ENCODE data around the gene ANKRD44.
A peak's percentile ranks its signal among the peaks of the same experiment; 100 is the strongest.
"Not testable (repeated sequence)": the region's sequence is repeated elsewhere in the genome, so short reads cannot be mapped to it uniquely, and the experiment has no call there.

ANKRD44 gene

GRCh38 chr2:197310271-197310985 lies at the start of gene ANKRD44:
Gene ANKRD44, minus strand, starts transcription at chr2:197310780. Its CDS starts 176 bp downstream, at chr2:197310604.
- DNase-seq, result peak; percentile 93

GRCh38 chr2:197359859-197360258 lies 49.3 kb upstream of the ANKRD44 start:
- DNase-seq, result no peak

GRCh38 chr2:197358931-197359330 lies 48.4 kb upstream of the ANKRD44 start:
- DNase-seq, result peak; percentile 25

- no peak for DNase-seq
These were observed 47.4 kb upstream of the ANKRD44 start for GRCh38 chr2:197357986-197358385.

GRCh38 chr2:197356136-197356535 lies 45.6 kb upstream of the ANKRD44 start:
- no peak for DNase-seq

GRCh38 chr2:197354169-197354558 lies 43.6 kb upstream of the ANKRD44 start:
- no peak for DNase-seq

GRCh38 chr2:197353393-197354168 lies 43.0 kb upstream of the ANKRD44 start:
- no peak for DNase-seq

- no peak for DNase-seq
These were observed 39.1 kb upstream of the ANKRD44 start for GRCh38 chr2:197349699-197350098.

GRCh38 chr2:197348721-197349360 lies 38.3 kb upstream of the ANKRD44 start:
- DNase-seq, result no peak

GRCh38 chr2:197345846-197346370 lies 35.3 kb upstream of the ANKRD44 start:
- DNase-seq, result no peak

GRCh38 chr2:197343968-197344367 lies 33.4 kb upstream of the ANKRD44 start:
- DNase-seq, result not testable (repeated sequence)

GRCh38 chr2:197340591-197340990 lies 30.0 kb upstream of the ANKRD44 start:
- DNase-seq, result no peak

- no peak for DNase-seq
These were observed 29.1 kb upstream of the ANKRD44 start for GRCh38 chr2:197339496-197340220.

GRCh38 chr2:197339016-197339415 lies 28.4 kb upstream of the ANKRD44 start:
- no peak for DNase-seq

- DNase-seq, result no peak
These were observed 22.1 kb upstream of the ANKRD44 start for GRCh38 chr2:197332641-197333040.

- peak; percentile 22 for DNase-seq
These were observed 17.9 kb upstream of the ANKRD44 start for GRCh38 chr2:197328461-197328860.

GRCh38 chr2:197327472-197328098 lies 17.0 kb upstream of the ANKRD44 start:
- peak; percentile 50 for DNase-seq

GRCh38 chr2:197327073-197327471 lies 16.5 kb upstream of the ANKRD44 start:
- no peak for DNase-seq

GRCh38 chr2:197324801-197325200 lies 14.2 kb upstream of the ANKRD44 start:
- no peak for DNase-seq

GRCh38 chr2:197322724-197323720 lies 12.4 kb upstream of the ANKRD44 start:
- DNase-seq, result peak; percentile 33

- no peak for DNase-seq
These were observed 11.6 kb upstream of the ANKRD44 start for GRCh38 chr2:197322143-197322542.
